Measurements from ENCODE around the gene OPCML.

GRCh38 chr11:132846075-132846474 lies 686.2 kb downstream of the OPCML start:
- TF ChIP-seq CTCF (conservative IDR thresholded peaks at IDR 0.05; ENCODE audit: low read depth in 2 of 2) (peak; percentile 36 to 67; a peak in 3 of 4 replicates), STAT1 (IDR thresholded peaks at IDR 0.05; ENCODE audit: unreplicated experiment) (no peak), POLR2AphosphoS5 (IDR thresholded peaks at IDR 0.05; ENCODE audit: low read depth) (no peak), REST (IDR thresholded peaks at IDR 0.05; ENCODE audit: unreplicated experiment) (no peak), NANOG (IDR thresholded peaks at IDR 0.05; ENCODE audit: borderline replicate concordance) (no peak), EZH2 (IDR thresholded peaks at IDR 0.05; ENCODE audit: low read depth, unreplicated experiment) (no peak), ZNF331 (CRISPR knock-in tag; IDR thresholded peaks at IDR 0.05; ENCODE audit: low read depth) (no peak), EZH2phosphoT487 (IDR thresholded peaks at IDR 0.05; ENCODE audit: unreplicated experiment) (no peak), ZNF114 (CRISPR knock-in tag; IDR thresholded peaks at IDR 0.05) (no peak), JUNB (IDR thresholded peaks at IDR 0.05; ENCODE audit: unreplicated experiment) (no peak)

Measured in GM23338 (cell line).